K562 (cell line): ENCODE measurements around the gene OCIAD2. TPM values are rescaled to one million over a fixed set of nuclear protein-coding genes. Genes with fewer than 3 reads are reported as not detected.

Experiments used
- ATAC-seq: fragments of 200-7000 bp; cut with Tn5 transposase; 3 replicates; pipeline ENCODE4 v1.9.1; 2020; ENCODE audit warnings: moderate library complexity
- BruUV-seq: library from RNA; stranded (reverse); fragments of 400-500 nt; replicated peaks from 2 replicates; lab custom pipeline; 2021; lab: Mats Ljungman, UMichigan
- CTCF ChIA-PET: fragments of 300-600 bp; formaldehyde crosslinking; extraction: SDS; loops from one replicate; lab custom pipeline; 2021; ENCODE audit warnings: low intra/inter-chr PET ratio; lab: Yijun Ruan, JAX
- POLR2A ChIA-PET: fragments of 300-600, 350-650 bp; sonication (Branson Sonifier 250); formaldehyde crosslinking; extraction: SDS; loops from one replicate; lab custom pipeline; 2021; ENCODE audit warnings: antibody characterized with exemption, inconsistent platforms; lab: Yijun Ruan, JAX
- DNase-seq, 4 experiments: peaks; one replicate each; pipeline versions ENCODE4 v3.0.0 to v3.0.0-alpha.2; 2011 to 2018; ENCODE audit warnings: low spot score in 3 of 4, mixed read lengths in 3 of 4; ENCODE audit errors: extremely low read depth in 1 of 4
- FAIRE-seq: peaks from 2 replicates; lab custom pipeline; 2011; peaks lifted over from hg19 to GRCh38; lab: Jason Lieb, UNC
- H2AFZ ChIP-seq: 2 replicates; pipeline ENCODE4 v1.6.0; 2011; ENCODE audit warnings: low read depth, low read length, control low read depth, inconsistent platforms
- H3K27ac ChIP-seq: fragments of 200-600 bp; 3 replicates; pipeline ENCODE4 v1.8.0; 2011; ENCODE audit warnings: low read depth, mild to moderate bottlenecking, control low read depth, inconsistent platforms, low read length, moderate library complexity, mixed read lengths; ENCODE audit errors: extremely low read depth
- H3K27me3 ChIP-seq, 2 experiments: fragments of 300-600 bp in 1 of 2; 2 replicates in 1 of 2; 3 replicates in 1 of 2; pipeline versions ENCODE4 v1.6.0 to v1.8.0; 2011; ENCODE audit warnings: inconsistent platforms in 2 of 2, low read length in 2 of 2, mild to moderate bottlenecking in 1 of 2, mixed read lengths in 1 of 2, moderate library complexity in 1 of 2; ENCODE audit not compliant: control insufficient read depth in 2 of 2, insufficient read depth in 2 of 2
- H3K36me3 ChIP-seq: fragments of 300-600 bp; 3 replicates; pipeline ENCODE4 v1.8.0; 2011; ENCODE audit warnings: mild to moderate bottlenecking, low read length, inconsistent platforms; ENCODE audit not compliant: control insufficient read depth, insufficient read depth
- H3K4me1 ChIP-seq, 2 experiments: fragments of 200-600 bp in 1 of 2; replicated peaks in 1 of 2; 2 replicates in 1 of 2; 3 replicates in 1 of 2; pipeline versions ENCODE4 v1.5.1 to v1.8.0; 2011; ENCODE audit warnings: inconsistent platforms in 2 of 2, low read length in 2 of 2, mild to moderate bottlenecking in 1 of 2, mixed read lengths in 1 of 2, moderate library complexity in 1 of 2; ENCODE audit not compliant: control insufficient read depth in 2 of 2, insufficient read depth in 2 of 2
- H3K4me2 ChIP-seq: 2 replicates; pipeline ENCODE4 v1.6.1; 2011; ENCODE audit warnings: low read length, control low read depth, inconsistent platforms, mixed read lengths; ENCODE audit not compliant: insufficient read depth
- H3K4me3 ChIP-seq: fragments of 200-600 bp; sonication (generic), shearing (Covaris generic); 2 replicates; pipeline ENCODE4 v1.5.1; 2016; ENCODE audit warnings: control low read depth, inconsistent platforms
- H3K79me2 ChIP-seq: fragments of 200-600 bp; 3 replicates; pipeline ENCODE4 v1.8.0; 2011; ENCODE audit warnings: low read length, inconsistent platforms; ENCODE audit not compliant: control insufficient read depth, insufficient read depth
- H3K9ac ChIP-seq, 2 experiments: 2 replicates each; pipeline versions ENCODE4 v1.6.0 to v1.6.1; 2011; ENCODE audit warnings: low read depth in 2 of 2, low read length in 2 of 2, control low read depth in 1 of 2, inconsistent platforms in 1 of 2, mild to moderate bottlenecking in 1 of 2, mixed read lengths in 1 of 2; ENCODE audit not compliant: insufficient read depth in 1 of 2
- H3K9me1 ChIP-seq: one replicate; pipeline ENCODE4 v1.6.0; 2011; ENCODE audit warnings: inconsistent platforms, mild to moderate bottlenecking, low read length, moderate library complexity; ENCODE audit not compliant: control insufficient read depth, insufficient read depth
- H3K9me3 ChIP-seq: replicated peaks from 2 replicates; pipeline ENCODE4 v1.5.1; 2011; ENCODE audit warnings: low read depth, low read length, inconsistent platforms; ENCODE audit not compliant: control insufficient read depth, insufficient read depth
- H4K20me1 ChIP-seq: replicated peaks from 2 replicates; pipeline ENCODE4 v1.6.1; 2011; ENCODE audit warnings: low read length, inconsistent platforms, mixed read lengths; ENCODE audit not compliant: control insufficient read depth, insufficient read depth
- CTCF ChIP-seq, 3 experiments: IDR thresholded peaks in 2 of 3; conservative IDR thresholded peaks in 1 of 3; 2 replicates each; pipeline ENCODE4 v1.5.1; 2011 to 2012; ENCODE audit warnings: low read length in 3 of 3, mild to moderate bottlenecking in 3 of 3, control low read depth in 2 of 3, improper control_type of control experiment in 1 of 3, inconsistent platforms in 1 of 3, low read depth in 1 of 3, mixed read lengths in 1 of 3, moderate library complexity in 1 of 3; ENCODE audit not compliant: insufficient read depth in 2 of 3
- FOSL1 ChIP-seq: fragments of 200-800 bp; sonication (Bioruptor generic); conservative IDR thresholded peaks from 2 replicates; pipeline ENCODE4 v1.6.1; 2016; ENCODE audit warnings: missing genetic modification characterization, missing compliant biosample characterization
- KAT8 ChIP-seq: fragments of 450-650 bp; IDR thresholded peaks from 2 replicates; pipeline ENCODE4 v1.6.1; 2016; ENCODE audit warnings: low read depth, mild to moderate bottlenecking
- WGBS: fragments of 100-300 bp; shearing (Covaris generic); methylation state at CpG from one replicate; pipeline ENCODE4 v1.1.6; 2016; ENCODE audit warnings: low coverage, mixed read lengths; ENCODE audit not compliant: insufficient coverage; ENCODE audit errors: missing lambda C conversion rate; 5-methylcytosine and 5-hydroxymethylcytosine counted together
- in situ Hi-C: fragments of 300-500 bp; cut with MboI; formaldehyde crosslinking; loops from 4 replicates; pipeline ENCODE4 v1.15.0; 2018; ENCODE audit warnings: inconsistent platforms, mixed read lengths
- intact Hi-C: fragments of 100-400 bp; cut with micrococcal nuclease; formaldehyde crosslinking; loops from 2 replicates; pipeline ENCODE4 v1.14.2; 2022
- polyA plus RNA-seq, 8 experiments: library from polyadenylated mRNA; depleted of rRNA in 4 of 8; stranded (reverse) in 5 of 8; unstranded in 3 of 8; fragments of >200 nt; fragmentation: Nextera tagmentation in 2 of 8; fragmentation: Illumina TruSeq in 1 of 8; extraction: Ambion mirVana in 2 of 8; extraction: Trizol in 1 of 8; gene quantifications; 2 replicates each; pipeline versions ENCODE4 v1.2.1 to v1.2.3, GENCODE V29; 2011 to 2014; ENCODE audit warnings: inconsistent platforms in 1 of 8, missing spikeins in 1 of 8
- total RNA-seq, 7 experiments: library from RNA; depleted of rRNA in 6 of 7; stranded (reverse); fragments of >200 nt in 6 of 7; fragmentation: Illumina TruSeq in 2 of 7; extraction: Trizol in 2 of 7; gene quantifications; 2 replicates each; pipeline versions ENCODE4 v1.2.1 to v1.2.3, GENCODE V29; 2011 to 2021; ENCODE audit warnings: low replicate concordance in 1 of 7

OCIAD2 gene
- total and polyA plus RNA-seq, 9 of the 15 experiments (the other 6 are each of a cell fraction or from before 2014, with no cell fraction given) = 0.11 to 0.98 TPM; not detected in 7

GRCh38 chr4:48905363-48906015 lies 1.1 kb downstream of the OCIAD2 start:
- BruUV-seq = no TSS peak
- WGBS = 28% methylated on average over 9 of the region's 9 CpGs
- no peak overlapping the region for H3K27ac ChIP-seq
- DNase-seq (peak in 2 of 4 experiments; percentile 14 to 16), FAIRE-seq (no peak), ATAC-seq (peak; percentile 52)
- no peaks in the 10 kb centered on the region for H3K36me3 ChIP-seq
- H3K4me1 ChIP-seq = peaks cover 0 to 6% of the 10 kb centered on the region in 2 experiments; a peak in 2 of 5 replicates
- no peaks in the 10 kb centered on the region for H3K27me3 ChIP-seq
- no peak overlapping the region for H3K4me2 ChIP-seq
- ChIA-PET POLR2A (no interaction called here), CTCF (interaction anchor here (0.7 kb wide), 1 partner anchor 207 kb away, joined by 4 read pairs; no protein-coding TSS in a partner anchor)
- TF ChIP-seq CTCF (IDR thresholded peaks at IDR 0.05 in 2 of 3, conservative IDR thresholded peaks at IDR 0.05 in 1 of 3; ENCODE audit: insufficient read depth in 2 of 3, low read depth in 1 of 3, low read length in 3 of 3) (peak in 1 of 3 experiments; percentile 18; a peak in 2 of 6 replicates), FOSL1 (0 out of 2 replicates have a peak, but pooled peaks have one; percentile 19), KAT8 (no peak)
- no peaks in the 10 kb centered on the region for H3K79me2 ChIP-seq
- intact Hi-C loops = no loop called here
- in situ Hi-C loops = no loop called here
- no peak overlapping the region for H3K9ac ChIP-seq
- H4K20me1 ChIP-seq = no peaks in the 10 kb centered on the region
- H3K9me3 ChIP-seq = no peaks in the 10 kb centered on the region
- no peaks in the 10 kb centered on the region for H3K9me1 ChIP-seq
- no peak overlapping the region for H3K4me3 ChIP-seq
- H2AFZ ChIP-seq = no peak overlapping the region
